Femur (tissue), 1 donor: ENCODE measurements around the gene DCDC2.
"Not testable (repeated sequence)": the region's sequence is repeated elsewhere in the genome, so short reads cannot be mapped to it uniquely, and the experiment has no call there.

ENCODE experiments used
- DNase-seq: peaks from one replicate; pipeline ENCODE4 v3.0.0-alpha.2; 2017

DCDC2 gene

DNA sequence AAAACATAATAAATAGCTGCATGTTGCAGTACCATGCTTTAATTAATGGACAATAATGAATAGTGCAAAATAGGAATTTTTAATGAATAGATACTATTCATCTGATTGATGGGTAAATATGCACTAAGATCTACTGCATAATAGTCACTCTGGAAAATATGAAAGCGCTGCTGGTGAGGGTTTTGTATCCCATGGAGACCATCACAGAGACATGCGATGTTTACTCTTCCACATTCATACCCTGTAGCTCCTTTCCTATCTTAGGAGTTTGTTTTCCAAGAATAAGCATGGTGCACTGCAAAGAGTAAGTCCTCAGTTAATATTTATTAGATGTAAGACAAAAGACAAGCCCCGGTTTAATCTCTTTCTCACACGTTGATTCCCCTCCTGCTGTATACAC is 150.4 kb downstream of the DCDC2 start:
- no peak for DNase-seq

DNA sequence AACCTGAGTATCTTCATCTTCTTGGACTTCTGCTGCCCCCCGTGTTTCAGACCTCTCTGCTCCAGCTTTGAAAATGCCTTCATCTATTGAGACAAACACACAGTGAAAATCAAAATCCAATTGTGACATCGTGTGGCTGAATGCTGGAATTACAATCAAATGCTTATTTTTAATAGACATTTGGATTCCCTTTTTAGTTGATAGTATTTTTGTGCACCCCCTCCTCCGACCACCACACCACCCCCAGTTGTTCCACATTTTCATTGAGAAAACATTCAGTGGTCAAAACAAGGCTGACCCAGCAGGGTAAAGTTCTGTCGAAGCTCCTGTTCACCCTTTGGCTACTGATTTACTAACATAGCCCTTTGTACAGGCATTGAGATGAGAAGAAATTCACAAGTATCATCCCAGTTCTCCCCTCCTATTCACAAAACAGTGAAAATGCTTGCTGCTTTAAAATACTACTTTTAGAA is 152.8 kb downstream of the DCDC2 start:
- peak; percentile 32 for DNase-seq

DNA sequence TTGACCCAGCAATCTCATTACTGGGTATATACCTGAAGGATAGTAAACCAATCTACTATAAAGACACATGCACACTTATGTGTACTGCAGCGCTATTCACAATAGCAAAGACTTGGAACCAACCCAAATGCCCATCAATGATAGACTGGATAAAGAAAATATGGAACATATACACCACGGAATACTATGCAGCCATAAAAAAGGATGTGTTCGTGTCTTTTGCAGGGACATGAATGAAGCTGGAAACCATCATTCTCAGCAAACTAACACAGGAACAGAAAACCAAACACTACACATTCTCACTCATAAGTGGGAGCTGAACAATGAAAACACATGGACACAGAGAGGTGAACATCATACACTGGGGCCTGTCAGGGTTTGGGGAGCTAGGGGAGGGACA is 153.7 kb downstream of the DCDC2 start:
- DNase-seq: not testable (repeated sequence)

DNA sequence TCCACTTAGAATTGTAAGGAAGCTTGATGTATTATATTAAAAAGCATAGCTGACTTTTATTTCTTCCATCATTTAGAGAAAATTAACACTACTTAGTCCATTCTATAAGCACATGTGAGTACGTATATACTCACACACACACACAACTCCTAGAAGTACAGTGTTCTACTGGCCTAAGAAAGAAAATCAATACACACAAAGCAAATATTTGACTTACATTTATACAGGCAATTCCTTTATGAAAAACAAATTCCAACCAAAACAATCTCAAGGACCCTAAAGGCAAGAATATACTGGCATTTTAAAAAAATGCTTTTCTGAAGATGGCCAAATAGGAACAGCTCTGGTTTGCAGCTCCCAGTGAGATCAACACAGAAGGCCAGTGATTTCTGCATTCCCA is 160.0 kb downstream of the DCDC2 start:
- DNase-seq: no peak

DNA sequence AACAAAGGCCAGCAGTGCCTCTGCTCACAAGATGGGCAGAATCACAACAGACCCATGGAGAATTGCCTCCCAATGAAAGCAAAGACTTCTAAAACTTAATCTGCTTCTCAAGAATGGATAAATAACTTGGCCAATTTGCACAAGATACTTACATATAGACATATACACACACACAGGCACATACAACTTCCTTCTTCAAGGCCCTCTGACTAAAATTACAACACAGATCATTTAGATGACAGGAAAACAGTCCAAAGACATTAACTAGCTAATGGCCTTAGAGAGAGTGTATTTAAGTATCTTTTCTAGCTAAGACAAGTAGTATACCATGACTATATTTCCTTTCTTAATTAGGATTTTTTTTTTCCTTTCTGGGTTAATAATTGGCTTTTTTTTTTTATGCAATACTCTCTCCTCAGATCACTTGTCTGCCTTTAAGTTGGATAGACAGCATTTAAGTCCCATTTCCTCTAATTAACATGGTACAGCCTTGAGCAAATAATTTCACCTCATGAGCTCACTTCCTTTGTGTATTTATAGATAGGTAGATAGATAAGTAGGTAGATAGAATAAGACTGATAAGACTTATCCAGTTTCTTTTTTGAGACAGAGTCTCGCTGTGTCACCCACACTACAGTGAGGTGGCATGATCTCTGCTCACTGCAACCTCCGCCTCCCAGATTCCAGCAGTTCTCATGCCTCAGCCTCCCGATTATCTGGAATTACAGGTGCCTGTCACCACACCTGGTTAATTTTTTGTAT is 161.8 kb downstream of the DCDC2 start:
- DNase-seq: no peak

DNA sequence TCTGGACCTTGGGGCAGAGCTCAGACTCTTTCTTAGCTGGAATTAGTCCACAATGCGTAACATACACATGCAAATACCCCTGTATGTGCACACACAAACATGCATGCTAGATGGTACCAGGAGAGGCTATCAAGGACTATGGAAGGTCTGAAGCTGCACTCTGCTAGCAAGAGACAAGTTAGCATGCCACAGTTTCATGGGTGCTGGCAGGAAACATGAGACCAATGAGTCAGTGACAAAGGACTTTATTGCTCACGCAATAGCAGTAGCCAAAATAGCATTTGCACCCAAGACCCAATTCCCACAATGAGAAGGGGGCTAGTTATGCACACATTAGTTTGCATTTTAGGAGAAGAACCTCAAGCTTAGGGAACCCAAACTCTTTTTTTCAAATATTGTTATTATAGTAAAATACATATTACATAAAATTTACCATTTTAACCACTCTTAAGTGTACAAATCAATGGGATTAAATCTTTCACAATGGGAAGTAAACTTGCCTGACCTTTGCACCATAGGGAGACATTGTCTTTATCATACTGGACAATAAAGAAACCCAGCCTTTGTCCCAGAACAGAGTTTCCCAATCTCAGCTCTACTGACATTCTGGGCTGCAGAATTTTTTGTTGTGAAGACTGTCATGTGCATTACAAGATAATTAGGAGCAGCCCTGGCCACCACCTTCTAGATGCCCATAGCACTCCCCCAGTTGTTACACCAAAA is 162.7 kb downstream of the DCDC2 start:
- no peak for DNase-seq

DNA sequence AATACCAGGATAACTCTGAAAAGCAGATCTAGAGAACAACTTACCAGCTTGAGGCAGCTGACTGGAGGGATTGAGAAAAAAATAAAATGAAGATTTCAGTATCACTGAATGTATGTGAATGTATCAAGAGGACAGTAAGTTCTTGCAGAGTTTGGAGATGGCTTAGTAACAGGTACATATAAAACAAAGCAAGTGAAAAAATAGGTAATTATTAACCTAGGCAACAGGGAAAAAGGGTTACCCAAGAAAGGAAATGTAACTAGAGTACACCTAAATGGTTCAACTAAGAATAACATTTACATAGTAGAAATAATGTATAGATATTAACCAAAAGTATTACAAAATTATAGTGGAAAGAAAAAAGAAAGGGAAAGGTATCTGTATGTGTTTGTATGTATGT is 164.5 kb downstream of the DCDC2 start:
- DNase-seq: no peak

DNA sequence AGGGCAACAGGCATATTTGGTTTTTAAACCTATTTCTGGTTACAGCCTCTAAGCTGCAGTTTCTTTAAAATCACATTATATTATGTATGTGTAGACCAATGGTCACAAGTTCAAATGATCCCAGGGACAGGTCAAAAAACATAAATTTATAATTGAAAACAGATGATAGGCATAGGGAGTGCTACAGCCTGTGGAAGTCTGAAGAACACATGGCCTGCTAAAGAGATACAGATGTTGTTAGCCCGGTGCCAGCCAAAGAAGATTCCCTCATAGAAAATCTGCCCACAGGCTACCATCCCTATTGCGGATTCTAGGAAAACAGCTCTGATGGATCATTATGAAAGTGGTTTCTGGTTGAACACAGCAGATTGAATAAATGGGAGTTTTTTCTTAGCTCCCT is 166.5 kb downstream of the DCDC2 start:
- DNase-seq: no peak

DNA sequence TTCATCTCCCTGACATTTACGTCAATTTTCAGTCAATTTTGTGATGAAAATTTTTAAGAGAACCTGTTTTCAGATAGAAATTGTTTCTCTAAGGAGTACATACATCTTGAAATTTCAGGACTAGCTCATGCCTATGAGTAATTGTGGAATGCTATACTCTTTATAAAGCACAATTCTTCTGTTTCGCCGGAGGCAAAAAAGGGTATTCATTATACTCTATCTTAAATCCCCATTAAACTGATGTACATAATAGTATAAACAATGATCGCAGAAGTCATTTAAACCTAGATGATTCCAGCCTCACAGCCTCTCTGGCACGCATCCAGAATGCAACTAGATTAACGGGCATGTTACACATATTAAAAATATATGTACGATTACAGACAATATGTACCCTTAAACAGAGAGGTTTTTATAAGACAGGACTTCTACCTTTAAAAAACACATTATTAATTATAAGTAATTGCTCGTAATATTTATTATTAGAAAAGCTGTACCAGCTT is 169.2 kb downstream of the DCDC2 start:
- DNase-seq: no peak

DNA sequence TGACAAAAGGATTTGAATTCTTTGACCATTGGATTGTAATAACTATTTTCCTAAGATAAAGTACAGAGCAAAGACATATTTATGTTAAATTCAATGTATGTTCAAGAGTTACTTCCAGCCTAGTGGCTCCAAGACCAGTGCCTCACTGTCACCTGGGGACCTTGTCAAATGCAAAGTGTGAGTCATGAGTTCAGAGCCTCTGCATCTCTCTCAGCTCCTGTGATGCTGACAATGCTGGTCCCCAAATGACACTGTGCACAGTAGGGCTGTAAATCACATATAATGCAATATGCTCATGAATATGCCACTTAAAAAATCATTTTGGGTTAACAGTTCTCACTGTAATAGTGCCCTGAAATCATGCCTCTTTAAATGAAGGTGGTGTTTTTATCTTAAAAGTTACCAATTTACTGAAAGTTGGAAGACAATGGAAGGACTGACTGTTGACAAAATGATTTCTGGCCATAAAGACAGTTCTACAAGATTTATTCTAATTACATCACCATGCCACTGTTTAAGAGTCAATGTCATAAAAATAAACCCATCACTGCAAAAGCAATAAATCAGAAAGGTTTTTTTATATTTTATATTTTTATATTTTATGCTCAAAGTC is 169.8 kb downstream of the DCDC2 start:
- no peak for DNase-seq

DNA sequence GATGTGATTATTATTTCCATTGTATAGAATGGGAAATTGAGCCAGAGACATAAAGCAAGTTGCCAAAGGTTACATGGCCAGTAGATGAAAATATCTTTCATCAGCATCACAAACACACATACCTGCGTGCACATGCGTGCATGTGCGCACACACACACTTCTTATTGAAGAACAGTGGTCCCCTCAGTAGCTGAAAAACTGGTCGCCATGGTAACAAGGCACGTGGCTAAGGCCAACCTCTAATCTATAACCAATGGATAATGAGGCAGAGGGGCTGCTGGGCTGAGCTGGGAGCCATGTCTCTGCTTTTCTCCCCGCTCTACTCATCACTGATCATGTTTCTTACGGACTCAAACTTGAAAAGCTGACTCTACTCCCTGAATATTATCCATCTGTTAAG is 171.5 kb downstream of the DCDC2 start:
- DNase-seq: no peak

DNA sequence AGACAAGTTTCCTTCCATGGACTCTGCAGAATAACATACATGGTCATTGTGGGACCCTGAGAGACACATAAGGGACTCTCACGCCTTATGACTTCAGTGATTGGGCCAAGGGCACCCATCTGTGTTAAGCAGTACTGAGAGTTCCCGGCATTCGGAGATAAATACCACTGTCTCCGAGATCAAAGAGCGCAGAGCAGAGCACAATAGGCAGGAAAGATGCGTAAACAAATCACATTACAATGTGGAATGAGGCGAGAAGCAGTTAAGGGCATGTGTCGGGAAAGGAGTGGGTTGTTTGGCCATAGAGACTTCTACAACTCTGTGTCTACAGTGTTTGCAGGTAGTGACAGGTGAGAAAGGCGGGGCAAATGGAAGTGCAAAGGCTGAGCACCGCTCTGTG is 174.3 kb downstream of the DCDC2 start:
- no peak for DNase-seq

DNA sequence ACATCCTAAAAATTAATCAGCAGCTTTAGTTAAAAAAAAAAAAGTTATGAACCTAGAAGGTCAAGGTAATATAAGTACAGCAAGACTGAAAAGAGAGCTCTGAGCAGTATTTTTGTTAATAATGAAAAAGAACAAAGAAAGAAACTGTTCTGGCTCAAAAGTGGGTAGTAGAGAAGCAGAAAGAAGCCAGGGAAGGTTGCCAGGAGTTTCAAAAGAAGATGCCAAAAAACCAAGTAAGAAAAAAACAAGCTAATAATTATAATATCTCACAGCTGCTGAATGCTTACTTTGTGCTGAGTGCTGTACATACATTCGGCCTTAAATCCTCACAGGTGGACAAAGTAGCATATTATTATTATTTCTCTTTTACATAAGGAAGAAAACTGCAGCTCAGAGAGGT is 200.0 kb downstream of the DCDC2 start:
- DNase-seq: no peak

DNA sequence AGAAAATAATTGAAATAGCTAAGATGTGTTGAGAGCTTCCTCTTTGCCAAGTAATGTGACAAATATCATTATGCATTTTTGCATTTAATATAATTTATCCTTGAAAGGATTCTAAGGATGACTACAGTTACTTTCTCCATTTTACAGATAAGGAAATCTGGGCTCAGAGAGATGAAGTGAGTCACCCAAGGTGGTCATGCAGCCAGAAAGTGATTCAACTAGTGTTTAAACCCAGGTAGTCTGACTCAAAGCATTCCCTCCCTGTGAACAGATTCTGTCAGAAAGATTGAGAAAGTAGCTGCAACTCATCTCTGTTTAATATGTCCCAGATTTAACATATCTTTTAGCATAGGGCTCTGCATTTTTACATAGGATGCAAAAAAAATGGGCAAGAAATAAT is 203.7 kb downstream of the DCDC2 start:
- DNase-seq: no peak

DNA sequence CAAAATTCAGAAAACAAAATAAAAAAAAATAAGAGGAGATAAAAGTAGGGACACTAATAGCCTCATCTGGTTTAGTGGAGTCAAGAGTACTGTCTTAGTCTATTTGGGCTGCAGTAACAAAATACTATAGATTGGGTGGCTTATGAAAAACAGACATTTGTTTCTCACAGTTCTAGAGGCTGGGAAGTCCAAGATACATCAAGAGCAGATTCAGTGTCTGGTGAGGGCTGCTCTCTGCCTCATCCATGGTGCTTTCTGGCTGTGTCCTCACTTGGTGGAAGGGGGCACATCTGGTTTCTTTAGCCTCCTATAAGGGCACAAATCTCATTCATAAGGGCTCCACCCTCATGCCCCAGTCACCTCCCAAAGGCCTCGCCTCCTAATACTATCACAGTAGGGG is 205.8 kb downstream of the DCDC2 start:
- DNase-seq: no peak

DNA sequence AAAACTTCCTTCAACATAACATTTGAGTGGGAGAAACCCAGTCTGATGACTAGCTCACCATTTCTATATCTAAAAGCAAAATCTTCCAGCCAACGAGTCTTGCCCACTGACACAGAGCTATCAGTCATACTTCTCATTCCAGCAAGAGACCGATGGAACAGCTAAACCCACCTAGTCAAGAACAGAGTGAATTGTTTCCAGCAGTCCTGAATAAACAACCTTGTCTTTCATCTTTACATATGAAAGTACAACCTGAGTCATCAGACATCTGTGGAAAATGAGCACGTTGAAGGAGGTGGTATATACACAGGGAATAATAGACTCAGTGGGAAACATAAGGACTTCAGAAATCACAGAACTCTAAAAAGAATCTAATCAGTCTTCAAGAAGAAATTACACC is 208.0 kb downstream of the DCDC2 start:
- DNase-seq: no peak

DNA sequence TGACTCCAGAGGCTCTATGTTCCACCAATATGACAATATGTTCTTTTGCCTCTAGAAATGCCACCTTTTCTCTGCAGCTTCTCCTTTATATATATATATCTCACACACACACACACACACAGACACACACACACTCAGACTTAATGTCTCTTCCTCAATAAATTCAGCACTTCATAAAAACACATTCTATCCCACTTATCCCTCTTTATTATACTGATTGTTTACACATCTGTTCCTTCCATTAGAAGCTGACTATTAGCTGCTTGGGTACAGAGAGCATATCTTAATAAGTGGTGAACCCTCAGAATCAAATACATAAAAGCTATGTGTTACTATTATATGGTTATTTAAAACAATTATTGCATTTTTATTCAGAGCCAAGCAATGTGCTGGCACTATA is 208.6 kb downstream of the DCDC2 start:
- no peak for DNase-seq

DNA sequence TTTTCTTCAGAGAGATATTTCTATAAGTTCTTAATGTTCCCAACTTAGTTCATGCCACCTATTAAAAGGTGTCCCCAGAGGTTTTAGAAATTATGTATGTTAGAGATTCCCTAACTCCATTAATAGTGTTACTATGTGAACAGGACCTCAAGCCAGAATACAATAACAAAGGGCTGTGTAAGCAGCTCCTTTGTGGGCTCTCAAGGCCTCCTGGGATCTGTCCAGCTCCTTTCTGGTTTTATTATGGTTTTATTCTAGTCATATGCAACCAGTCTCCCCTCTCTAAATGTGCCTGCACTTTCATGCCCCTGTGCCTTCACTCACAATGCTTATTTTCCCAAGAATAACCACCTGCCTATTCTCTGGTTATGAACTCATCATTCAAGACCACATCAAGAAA is 209.2 kb downstream of the DCDC2 start:
- DNase-seq: no peak

DNA sequence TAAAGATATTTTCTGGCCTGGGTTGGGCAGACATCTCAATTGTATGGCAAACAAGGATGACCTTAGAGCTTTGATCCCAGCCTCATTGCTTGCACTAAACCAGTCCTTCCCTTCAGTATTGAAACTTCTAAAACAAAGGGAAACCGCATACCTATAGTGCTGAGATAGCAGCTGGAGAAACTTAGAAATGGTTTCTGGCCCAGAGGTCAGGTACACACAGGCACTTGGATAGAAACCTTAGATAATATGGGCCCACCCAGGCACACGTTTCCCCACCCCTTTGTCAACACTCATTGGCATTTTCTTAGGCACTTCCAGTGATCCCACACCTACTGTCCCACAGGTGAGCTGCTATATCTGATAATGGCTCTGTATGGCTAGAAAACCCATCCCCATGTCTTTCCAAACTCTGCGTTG is 209.7 kb downstream of the DCDC2 start:
- no peak for DNase-seq

DNA sequence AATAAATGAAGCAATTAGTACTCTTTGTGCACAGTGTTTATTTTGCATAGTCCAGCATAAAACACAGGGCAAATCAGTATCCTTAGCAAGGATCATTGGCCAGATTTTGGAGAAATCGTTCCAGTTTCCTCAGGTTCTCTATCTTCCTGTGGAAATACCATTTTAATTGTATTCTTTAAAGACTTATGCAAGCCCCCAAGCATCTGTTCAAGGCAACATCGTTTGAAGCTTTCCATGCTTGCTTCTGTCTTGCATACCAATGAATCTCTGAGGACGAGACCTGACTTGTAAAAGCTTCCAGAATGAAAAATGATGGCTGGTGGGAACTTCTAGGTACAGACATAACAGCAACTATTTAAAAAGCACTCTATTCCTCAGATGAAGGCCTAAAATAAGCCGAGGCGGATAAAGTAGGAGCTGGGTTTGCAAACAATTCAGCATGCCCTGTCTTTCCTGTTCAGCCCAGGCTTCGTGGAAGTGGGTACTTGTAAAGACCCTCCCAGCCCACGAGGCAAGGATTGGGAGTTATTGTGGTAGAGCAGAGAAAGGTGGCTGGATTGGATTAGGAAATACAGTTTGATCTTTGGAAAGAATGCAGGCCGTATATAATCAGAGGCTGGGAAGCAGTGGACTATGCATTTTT is 210.2 kb downstream of the DCDC2 start:
- DNase-seq: no peak

DNA sequence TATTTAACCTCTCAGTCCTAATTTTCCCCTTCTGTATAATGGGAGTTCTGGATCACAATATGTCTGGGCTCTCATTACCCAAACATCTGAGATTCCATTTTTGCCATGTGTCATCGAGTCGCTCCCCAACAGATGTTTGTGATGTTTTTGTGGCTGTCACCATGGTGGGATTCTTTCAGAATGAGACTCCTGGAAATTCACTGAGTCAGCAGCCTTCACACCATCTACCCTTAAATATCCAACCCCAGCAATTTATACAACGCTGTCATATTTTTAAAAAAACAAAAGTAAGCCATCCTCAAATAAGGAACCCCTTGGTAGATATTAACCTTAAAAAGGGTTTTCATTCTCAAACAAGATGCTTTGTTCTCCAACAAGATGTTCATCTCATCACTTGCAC is 211.0 kb downstream of the DCDC2 start:
- no peak for DNase-seq

DNA sequence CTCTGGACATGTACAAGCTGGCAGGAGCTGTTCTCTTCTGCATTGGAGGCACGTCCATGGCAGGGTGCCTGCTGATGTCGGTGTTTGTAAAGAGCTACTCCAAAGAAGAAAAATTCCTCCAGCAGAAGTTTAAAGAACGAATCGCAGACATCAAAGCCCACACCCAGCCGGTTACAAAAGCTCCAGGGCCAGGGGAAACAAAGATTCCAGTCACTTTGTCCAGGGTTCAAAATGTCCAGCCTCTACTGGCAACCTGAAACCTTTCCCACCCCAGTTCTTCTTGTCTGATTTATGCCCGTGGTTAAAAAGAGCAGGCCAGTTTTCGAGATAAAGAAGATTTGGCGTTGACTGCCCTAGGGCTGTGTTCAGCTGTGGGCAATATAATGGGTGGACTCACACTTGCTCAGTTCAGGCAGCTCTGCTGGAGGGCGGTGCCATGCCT is 212.1 kb downstream of the DCDC2 start:
- no peak for DNase-seq

DNA sequence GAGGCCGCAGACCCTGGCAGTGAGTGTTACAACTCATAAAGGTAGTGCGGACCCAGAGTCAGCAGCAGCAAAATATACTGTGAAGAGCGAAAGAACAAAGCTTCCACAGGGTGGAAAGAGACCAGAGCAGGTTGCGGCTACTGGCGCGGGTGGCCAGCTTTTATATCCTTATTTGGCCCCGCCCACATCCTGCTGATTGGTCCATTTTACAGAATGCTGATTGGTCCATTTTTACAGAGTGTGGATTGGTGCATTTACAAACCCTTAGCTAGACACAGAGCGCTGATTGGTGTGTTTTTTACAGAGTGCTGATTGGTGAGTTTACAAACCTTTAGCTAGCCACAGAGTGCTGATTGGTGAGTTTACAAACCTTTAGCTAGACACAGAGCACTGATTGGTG is 215.1 kb downstream of the DCDC2 start:
- not testable (repeated sequence) for DNase-seq
